CD4-positive, alpha-beta T cell treated with Interleukin-10 for 1 hour (primary cell): ENCODE results near the gene ATXN1L.
"Not testable (repeated sequence)": the region's sequence is repeated elsewhere in the genome, so short reads cannot be mapped to it uniquely, and the experiment has no call there.

ENCODE experiments used
- DNase-seq: peaks from one replicate; pipeline ENCODE4 v3.0.0-alpha.2; 2020

Gene ATXN1L

DNA sequence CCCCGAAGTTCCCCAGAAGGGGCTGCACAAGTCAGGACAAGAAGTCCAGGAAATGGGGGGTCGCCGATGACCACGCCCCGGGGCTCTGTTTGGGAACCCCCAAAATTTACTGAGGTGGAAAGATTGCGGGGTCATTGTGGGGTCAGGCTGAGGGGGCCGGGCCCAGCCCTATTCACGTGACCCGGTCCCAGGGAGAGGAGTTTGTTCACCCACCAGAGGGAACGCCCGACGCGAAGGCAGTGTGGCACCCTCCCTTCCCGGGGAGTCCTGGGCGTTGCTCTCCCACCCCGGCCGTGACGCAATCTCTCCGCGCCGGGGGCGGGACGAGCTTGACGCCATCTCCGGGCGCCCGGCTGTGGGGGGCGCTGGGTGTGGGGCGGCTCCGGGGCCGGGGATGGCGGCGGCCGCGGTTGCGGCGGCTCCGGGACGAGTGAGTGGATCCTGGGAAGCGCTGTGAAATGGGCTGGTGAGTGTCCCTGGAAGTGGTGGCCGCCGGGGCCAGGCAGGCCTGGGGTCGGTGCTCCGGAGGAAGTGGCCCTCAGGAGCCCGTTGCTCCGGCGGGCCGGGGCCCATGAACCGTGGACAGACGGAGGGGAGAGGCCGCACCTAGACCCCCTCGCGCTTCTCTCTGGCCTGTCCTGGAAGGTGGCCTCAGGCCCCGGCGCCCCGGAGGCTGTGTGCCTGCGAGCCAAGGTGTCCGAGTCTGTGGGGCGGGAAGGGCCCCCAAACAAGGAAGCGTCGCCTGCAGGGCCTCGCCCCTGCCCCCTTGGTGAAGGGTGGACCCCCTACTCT, at the start of gene ATXN1L:
Gene ATXN1L, plus strand, starts transcription at position 338 of the 792 bp plus-strand sequence. CDS start 3,765 bp downstream, outside the sequence.
- peak; percentile 95 for DNase-seq

- DNase-seq, result no peak
These were observed 49.2 kb upstream of the ATXN1L start for GRCh38 chr16:71796501-71797097.

DNA sequence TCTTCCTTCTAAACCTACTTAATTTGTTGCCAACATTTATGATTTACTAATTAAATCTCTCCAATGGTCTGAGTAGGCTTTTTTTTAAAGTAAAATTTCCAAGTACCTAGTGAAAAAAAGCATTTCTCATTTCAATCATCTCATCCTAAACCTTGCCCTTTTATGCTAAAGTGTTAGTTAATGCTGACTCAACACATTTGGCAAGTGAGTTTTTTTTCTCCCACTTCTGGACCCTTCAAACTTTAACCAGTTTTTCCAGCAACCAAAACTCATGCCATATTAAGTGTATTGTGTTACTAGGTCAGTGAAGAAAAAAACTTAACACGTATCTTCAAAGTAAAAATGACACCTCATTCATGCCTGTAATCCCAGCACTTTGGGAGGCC, 42.5 kb upstream of the ATXN1L start:
- no peak for DNase-seq

GRCh38 chr16:71807905-71808592, 37.7 kb upstream of the ATXN1L start:
- DNase-seq, result no peak

DNA sequence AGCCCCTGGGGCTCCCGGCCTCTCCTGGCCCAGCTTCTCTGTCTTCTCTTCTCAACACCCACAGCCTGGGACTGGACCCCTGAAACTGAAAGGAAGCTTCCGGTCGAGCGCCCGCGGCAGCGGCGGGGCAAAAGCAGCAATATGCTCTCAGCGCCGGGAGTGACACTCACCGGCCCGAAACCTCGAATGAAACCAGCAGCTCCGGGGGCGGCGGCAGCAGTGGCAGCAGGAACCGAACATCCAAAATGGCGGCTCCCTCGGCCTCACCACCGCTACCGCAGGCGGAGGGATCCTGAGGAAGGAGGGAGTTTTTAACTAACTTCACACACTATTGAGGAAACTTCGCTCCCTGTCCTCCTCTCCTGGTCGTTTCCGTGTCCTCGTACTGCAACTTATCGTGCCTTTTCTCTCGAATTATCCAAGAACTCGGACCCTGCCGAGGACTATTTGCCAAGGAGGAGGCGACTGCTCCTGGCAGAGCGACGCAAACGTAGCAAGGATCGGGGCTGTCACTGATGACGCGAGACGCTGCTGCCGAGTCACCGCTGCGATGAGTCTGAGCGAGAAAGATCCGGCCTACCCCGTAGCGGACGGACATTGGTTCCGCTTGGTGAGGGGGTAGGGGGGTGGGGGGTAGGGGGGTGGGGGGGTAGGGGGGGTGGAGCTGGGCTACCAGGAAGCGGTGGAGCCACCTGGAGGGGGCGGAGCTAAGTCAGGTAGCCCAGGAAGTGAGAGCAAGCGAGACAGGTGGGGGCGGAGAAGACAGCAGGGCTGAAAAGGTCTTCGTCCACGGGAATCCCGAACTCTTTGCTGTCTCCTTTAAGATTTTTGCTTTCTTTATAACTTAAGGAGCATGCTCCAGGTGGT, 37.0 kb upstream of the ATXN1L start, which contains the start of gene AP1G1:
Gene AP1G1, minus strand, starts transcription at position 242 of the 867 bp plus-strand sequence. CDS start 19,355 bp downstream, outside the sequence.
- DNase-seq, result peak; percentile 97

DNA sequence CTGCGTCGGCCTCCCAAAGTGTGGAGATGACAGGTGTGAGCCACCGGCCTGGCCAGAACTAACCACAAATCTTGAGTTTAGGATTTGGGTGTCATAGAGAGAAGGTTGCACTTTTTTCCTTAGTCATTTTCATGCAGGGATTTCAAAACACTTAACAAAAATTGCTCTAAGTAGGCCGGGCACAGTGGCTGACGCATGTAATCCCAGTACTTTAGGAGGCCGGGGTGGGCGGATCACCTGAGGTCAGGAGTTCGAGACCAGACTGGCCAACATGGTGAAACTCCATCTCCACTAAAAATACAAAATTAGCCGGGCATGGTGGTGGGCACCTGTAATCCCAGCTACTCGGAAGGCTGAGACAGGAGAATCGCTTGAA, 35.6 kb upstream of the ATXN1L start:
- DNase-seq, result not testable (repeated sequence)

GRCh38 chr16:71811261-71811803, 34.4 kb upstream of the ATXN1L start:
- peak; percentile 30 for DNase-seq

GRCh38 chr16:71817155-71817500, 28.6 kb upstream of the ATXN1L start:
- DNase-seq, result not testable (repeated sequence)

DNA sequence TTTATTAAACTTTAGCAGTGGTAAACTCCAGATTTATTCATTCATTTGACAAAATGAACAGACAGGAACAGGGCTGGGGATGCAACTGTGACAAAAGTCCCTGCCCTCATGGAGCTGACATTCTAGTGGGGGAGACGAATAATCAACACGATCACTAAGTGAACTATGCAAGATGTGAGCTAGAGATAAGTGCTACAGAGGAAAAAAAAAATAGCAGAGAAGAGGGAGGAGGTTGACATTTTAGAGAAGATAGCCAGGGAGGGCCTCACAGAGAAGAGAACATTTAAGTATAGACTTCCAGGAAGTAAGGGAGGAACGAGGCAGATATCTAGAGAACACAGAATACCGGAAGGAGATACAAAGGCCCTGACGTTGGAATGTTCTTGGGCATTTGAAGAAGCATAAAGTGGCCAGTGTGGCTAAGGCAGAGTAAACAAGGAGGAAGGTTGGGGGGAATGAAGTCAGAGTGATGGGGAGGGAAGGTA, 19.2 kb upstream of the ATXN1L start:
- DNase-seq, result no peak

DNA sequence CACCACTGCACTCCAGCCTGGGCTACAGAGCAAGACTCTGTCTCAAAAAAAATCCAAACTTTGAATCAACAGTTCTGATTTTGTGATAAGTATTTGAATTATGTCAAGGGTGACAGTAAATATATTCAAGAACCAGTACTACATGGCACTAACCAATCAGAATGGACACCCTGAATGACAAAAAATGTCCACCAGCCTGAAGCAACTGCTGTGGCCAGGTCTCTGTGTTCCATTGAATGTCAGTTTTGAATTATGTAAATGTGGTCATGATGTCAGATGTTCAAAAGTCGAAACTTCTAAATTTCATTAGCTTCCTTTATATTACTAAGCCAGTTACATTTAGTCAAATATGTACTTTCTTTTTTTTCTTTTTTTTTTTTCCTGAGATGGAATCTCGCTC, 15.4 kb upstream of the ATXN1L start:
- no peak for DNase-seq

- not testable (repeated sequence) for DNase-seq
These were observed 14.1 kb upstream of the ATXN1L start for GRCh38 chr16:71831698-71832097.

- not testable (repeated sequence) for DNase-seq
These were observed 13.7 kb upstream of the ATXN1L start for GRCh38 chr16:71832112-71832511.

- DNase-seq, result no peak
These were observed 11.5 kb upstream of the ATXN1L start for GRCh38 chr16:71834291-71834690.

- DNase-seq, result no peak
These were observed 8.6 kb upstream of the ATXN1L start for GRCh38 chr16:71837150-71837549.

DNA sequence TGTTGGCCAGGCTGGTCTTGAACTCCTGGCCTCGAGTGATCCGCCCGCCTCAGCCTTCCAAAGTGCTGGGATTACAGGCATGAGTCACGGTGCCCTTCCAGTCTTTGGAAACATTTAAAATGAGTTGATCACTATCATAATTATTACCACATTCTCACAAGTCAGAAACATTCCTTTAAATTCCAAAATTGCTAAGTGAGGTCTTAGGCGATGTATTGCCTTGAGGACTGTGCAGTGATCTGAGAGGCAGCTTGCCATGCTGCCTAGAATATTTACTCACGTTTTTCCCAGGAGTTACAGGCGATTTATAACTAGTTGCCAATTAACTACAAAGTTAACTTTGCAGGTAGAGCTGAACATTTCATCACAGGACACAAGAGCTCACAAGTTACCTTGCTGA, 5.7 kb upstream of the ATXN1L start:
- DNase-seq, result no peak

- DNase-seq, result no peak
These were observed 2.2 kb upstream of the ATXN1L start for GRCh38 chr16:71843572-71843971.

DNA sequence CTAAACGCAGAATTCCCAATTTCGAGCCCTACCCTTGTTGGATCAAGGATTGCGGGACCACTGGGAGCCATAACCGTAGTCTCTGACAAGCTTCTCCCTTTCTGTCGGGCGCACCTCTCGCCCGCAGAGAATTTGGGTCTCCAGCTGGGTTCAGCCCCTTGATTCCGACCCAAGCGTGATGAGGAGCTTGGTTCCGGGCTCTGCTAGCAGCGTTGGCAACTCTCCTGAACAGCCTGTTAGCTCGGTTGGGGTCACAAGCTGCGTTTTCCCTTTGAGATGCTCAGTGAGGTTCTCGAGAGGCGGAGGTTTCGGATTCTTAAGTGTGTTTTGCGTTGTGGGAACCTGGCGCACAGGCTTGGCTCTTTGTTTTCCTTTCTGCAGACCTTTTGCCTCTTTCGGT, 655 bp downstream of the ATXN1L start:
- peak; percentile 21 for DNase-seq

DNA sequence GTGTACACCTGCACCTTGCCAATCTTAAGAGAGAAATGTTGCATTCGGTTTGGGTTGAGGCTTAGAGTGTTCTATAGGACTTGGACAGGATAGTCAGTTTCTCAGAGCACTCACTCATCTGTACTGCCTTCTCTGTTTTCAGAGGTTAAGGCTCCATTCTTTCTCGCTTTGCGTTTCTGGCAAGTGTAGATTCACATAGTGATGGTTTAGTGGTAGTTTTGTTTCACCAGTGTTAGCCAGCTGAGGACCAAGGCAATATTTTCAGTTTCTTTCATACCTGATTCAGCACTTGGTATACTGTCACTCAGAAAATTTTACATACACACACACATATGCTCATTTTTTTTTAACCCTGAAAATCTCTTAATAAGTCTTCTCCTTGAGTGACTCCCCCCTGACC, 1.3 kb downstream of the ATXN1L start:
- DNase-seq, result no peak

- no peak for DNase-seq
These were observed 2.8 kb downstream of the ATXN1L start for GRCh38 chr16:71848622-71849021.

DNA sequence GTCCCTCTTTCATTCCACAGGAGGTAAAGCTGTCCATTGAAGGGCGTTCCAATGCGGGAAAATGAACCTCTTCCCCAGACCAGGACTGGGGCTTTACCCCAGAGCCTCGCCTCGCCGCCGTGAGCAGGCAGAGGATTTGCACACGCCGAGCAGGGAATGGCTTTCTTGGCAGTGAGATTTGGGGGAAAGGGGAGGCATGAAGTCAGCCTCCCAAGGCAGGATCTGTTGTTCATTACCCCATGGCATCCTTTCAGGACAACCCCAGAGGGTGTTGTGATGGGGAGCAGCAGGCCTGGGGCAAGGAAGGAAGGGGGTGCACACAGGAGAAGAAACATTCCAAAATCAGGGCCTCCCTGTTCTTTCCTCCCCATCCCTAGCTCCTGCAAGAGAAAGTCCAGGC, 6.0 kb downstream of the ATXN1L start:
- no peak for DNase-seq

DNA sequence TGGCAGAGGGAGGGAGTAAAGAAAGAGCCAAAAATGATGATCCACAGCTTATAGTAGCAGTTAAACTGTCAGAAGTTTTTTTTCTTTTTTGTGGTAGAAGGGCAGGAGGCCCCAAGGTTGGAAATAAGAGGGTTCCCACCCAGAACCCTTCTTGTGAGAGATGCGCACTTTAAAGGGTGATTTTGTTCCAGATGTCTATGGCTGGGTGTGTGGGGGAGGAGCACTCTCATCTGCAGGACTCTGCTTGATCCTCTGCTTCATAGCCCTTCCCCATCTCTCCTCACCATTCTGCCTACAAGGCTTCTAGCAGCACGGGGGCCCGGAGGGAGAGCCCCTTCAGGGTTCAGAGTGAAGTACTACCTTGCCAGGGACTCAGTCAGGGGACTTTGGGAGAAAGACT, 6.4 kb downstream of the ATXN1L start:
- no peak for DNase-seq

- DNase-seq, result no peak
These were observed 6.8 kb downstream of the ATXN1L start for GRCh38 chr16:71852561-71852960.

GRCh38 chr16:71853413-71853812, 7.6 kb downstream of the ATXN1L start:
- DNase-seq, result no peak
